Prostate gland (tissue), 2 donors: ENCODE data around the gene VAV2. TPM values are rescaled to one million over a fixed set of nuclear protein-coding genes. Genes with fewer than 3 reads are reported as not detected.
"Not testable (repeated sequence)": the region's sequence is repeated elsewhere in the genome, so short reads cannot be mapped to it uniquely, and the experiment has no call there.

ENCODE experiments used
- DNase-seq: peaks from one replicate; pipeline ENCODE4 v3.0.0-alpha.2; 2019; ENCODE audit warnings: low spot score
- H3K27ac ChIP-seq, 2 donors: fragments of 200-600 bp; sonication (generic); 2 replicates each; pipeline ENCODE4 v1.5.1; 2017 to 2019
- H3K27me3 ChIP-seq: fragments of 200-600 bp; sonication (generic); replicated peaks from 2 replicates; pipeline ENCODE4 v1.5.1; 2019; ENCODE audit not compliant: insufficient read depth
- H3K36me3 ChIP-seq, 2 donors: fragments of 200-600 bp; sonication (generic); 1 replicate in 1 of 2; 2 replicates in 1 of 2; pipeline versions ENCODE4 v1.5.1 to v1.8.1; 2017 to 2019
- H3K4me1 ChIP-seq: fragments of 200-600 bp; sonication (generic); replicated peaks from 2 replicates; pipeline ENCODE4 v1.5.1; 2019
- H3K4me3 ChIP-seq, 2 donors: fragments of 200-600 bp; sonication (generic); 2 replicates each; pipeline ENCODE4 v1.5.1; 2017 to 2019
- H3K9me3 ChIP-seq: fragments of 200-600 bp; sonication (generic); 2 replicates; pipeline ENCODE4 v1.5.1; 2017
- POLR2A ChIP-seq: fragments of 450-650 bp; IDR thresholded peaks from one replicate; pipeline ENCODE4 v1.6.1; 2016; ENCODE audit warnings: antibody characterized with exemption, mild to moderate bottlenecking
- POLR2AphosphoS5 ChIP-seq: sonication (generic); formaldehyde crosslinking; IDR thresholded peaks from one replicate; pipeline ENCODE4 v1.6.1; 2017; ENCODE audit warnings: antibody characterized with exemption
- WGBS: methylation state at CpG from one replicate; pipeline ENCODE4 v1.1.5; 2018; 5-methylcytosine and 5-hydroxymethylcytosine counted together
- intact Hi-C: fragments of 100-400 bp; cut with DNase I; formaldehyde crosslinking; loops from one replicate; pipeline ENCODE4 v1.14.2; 2022
- total RNA-seq, 2 donors: library from RNA; depleted of rRNA; stranded (reverse); fragments of >200 nt; gene quantifications; one replicate each; pipeline ENCODE4 v1.1.0, GENCODE V29; 2016
- TF ChIP-seq, protein P1 (sequence below), 4 experiments: fragments of 200-600 bp in 2 of 4; fragments of 450-650 bp in 2 of 4; sonication (generic) in 2 of 4; IDR thresholded peaks; 1 replicate in 3 of 4; 2 replicates in 1 of 4; pipeline ENCODE4 v1.5.1; 2016 to 2019; ENCODE audit warnings: antibody characterized with exemption in 4 of 4, mild to moderate bottlenecking in 2 of 4, moderate library complexity in 2 of 4

The VAV2 gene
- total RNA-seq, 2 donors from 2014 or later: 13.5 to 19.5 TPM

DNA sequence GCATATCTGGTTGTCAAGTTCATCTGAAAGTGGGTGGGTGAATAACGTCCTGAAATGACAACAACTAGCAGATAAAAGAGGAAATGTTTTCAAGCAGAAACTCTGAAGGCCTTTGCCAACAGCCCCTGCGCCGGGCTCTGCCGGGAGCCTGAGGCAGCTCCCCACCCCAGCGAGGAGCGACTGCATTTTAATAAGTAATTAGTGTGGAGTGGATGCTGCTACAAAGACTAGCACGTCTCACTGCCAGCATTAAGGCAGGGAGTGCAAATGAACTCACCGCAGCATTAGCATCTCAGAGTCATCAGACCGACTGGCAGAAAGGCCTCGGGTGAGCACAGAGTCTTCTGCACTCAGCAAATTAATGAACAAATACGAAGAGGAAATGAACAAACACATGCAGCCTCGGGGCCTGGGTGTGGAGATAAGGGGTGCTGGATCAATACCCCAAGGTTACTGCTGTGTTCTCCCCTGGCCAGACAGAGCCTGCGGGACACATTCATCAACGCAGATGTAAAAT is 63.8 kb downstream of the VAV2 start:
- Histone ChIP-seq H3K9me3 (no peaks in the 10 kb centered on the region), H3K27ac (no peak overlapping the region), H3K36me3 (no peaks in the 10 kb centered on the region), H3K4me1 (peaks cover 9% of the 10 kb centered on the region), H3K27me3 (no peaks in the 10 kb centered on the region), H3K4me3 (no peak overlapping the region)
- no peak for DNase-seq
- no peak for TF ChIP-seq POLR2AphosphoS5
- TF ChIP-seq, protein P1, sequence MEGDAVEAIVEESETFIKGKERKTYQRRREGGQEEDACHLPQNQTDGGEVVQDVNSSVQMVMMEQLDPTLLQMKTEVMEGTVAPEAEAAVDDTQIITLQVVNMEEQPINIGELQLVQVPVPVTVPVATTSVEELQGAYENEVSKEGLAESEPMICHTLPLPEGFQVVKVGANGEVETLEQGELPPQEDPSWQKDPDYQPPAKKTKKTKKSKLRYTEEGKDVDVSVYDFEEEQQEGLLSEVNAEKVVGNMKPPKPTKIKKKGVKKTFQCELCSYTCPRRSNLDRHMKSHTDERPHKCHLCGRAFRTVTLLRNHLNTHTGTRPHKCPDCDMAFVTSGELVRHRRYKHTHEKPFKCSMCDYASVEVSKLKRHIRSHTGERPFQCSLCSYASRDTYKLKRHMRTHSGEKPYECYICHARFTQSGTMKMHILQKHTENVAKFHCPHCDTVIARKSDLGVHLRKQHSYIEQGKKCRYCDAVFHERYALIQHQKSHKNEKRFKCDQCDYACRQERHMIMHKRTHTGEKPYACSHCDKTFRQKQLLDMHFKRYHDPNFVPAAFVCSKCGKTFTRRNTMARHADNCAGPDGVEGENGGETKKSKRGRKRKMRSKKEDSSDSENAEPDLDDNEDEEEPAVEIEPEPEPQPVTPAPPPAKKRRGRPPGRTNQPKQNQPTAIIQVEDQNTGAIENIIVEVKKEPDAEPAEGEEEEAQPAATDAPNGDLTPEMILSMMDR (IDR thresholded peaks at IDR 0.05): no peak
- no peak for TF ChIP-seq POLR2A
- 82% methylated on average over 14 of the region's 14 CpGs for WGBS
- intact Hi-C loops: no loop called here

DNA sequence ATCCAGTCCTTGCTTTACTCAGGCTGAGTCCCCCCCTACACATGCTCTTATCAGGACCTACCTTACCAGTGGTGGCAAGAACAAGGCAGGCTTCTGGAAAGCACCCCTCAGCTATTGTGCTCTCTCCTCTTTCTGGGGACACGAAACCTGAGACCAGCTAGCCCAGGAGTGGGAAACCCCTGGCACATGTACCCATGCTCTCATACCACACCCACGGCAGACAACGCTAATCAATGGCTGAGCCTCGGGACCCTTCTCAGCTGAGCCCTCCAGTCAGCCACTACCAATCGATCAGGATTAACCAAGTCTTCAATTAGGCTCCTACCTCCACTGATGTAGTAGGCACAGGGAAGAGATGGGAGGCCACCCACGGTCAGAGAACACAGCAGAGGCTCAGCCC is 65.1 kb downstream of the VAV2 start:
- no peaks in the 10 kb centered on the region for H3K9me3 ChIP-seq
- H3K36me3 ChIP-seq: no peaks in the 10 kb centered on the region
- 62% methylated on average over 6 of the region's 6 CpGs for WGBS
- intact Hi-C loops: no loop called here
- no peak for DNase-seq
- peaks cover 2% of the 10 kb centered on the region for H3K4me1 ChIP-seq
- H3K27me3 ChIP-seq: no peaks in the 10 kb centered on the region
- no peak overlapping the region for H3K27ac ChIP-seq
- H3K4me3 ChIP-seq: no peak overlapping the region
- TF ChIP-seq, protein P1 (IDR thresholded peaks at IDR 0.05): no peak
- TF ChIP-seq POLR2A: no peak
- no peak for TF ChIP-seq POLR2AphosphoS5

DNA sequence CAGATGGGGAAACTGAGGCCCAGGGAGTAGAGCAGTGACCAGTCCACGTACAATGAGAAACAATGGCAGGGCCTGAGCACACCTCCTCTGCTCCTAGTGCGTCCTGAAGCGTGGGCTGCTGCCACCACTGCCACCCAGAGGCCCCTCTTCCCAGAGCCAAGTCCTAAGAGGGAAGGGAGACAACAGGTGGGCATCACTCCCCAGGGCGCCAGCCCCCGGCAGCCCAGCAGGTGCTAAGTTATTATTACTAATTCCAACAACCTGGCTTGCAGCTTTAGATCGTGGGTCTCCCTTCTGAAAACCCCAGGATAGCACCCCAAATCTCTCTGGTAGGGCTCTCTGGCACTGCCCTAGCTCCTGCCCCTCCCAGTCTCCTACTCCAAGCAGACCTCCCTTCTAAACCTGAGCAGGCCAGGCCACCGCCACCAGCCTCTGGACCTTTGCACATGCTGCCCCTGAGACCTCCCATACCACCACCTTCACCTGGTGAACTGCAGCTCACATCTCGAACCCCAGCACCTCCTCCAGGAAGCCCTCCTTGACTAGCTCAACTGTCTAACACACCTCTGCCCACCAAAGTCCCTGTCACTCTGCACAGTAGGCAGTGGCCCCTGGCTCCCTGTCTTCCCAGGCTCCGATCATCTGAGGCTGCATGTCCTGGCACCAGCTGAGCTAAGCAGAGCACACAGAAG is 65.8 kb downstream of the VAV2 start:
- intact Hi-C loops: no loop called here
- H3K9me3 ChIP-seq: no peaks in the 10 kb centered on the region
- no peak overlapping the region for H3K4me3 ChIP-seq

DNA sequence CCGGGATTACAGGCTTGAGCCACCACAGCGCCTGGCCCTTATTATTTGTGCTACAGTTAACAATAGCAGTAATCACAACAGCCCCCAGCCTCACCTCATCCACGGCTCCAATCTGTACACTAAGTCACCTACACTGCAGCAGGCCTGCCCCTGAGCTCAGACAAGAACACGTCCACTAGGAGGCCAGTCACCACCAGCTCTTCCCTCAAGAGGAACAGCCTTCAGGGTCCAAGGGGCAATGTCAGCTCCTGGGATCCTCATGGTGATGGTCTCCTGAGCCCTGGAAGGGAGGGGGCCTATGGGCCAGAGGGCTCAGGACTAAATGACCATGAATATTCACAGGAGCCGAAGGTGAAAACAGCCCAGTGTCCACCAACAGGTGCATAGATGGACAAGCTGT is 67.7 kb downstream of the VAV2 start:
- no peaks in the 10 kb centered on the region for H3K27me3 ChIP-seq
- no peaks in the 10 kb centered on the region for H3K9me3 ChIP-seq
- no peak for DNase-seq
- H3K4me1 ChIP-seq: no peaks in the 10 kb centered on the region
- no peak overlapping the region for H3K27ac ChIP-seq
- TF ChIP-seq POLR2A: no peak
- no peak for TF ChIP-seq POLR2AphosphoS5
- TF ChIP-seq, protein P1 (IDR thresholded peaks at IDR 0.05): no peak
- no peaks in the 10 kb centered on the region for H3K36me3 ChIP-seq
- H3K4me3 ChIP-seq: no peak overlapping the region
- 97% methylated on average over 5 of the region's 5 CpGs for WGBS
- intact Hi-C loops: no loop called here

More for the DNA sequence above, 65.8 kb downstream of the VAV2 start:
- 90% methylated on average over 9 of the region's 9 CpGs for WGBS
- no peaks in the 10 kb centered on the region for H3K4me1 ChIP-seq
- no peak for DNase-seq
- no peak overlapping the region for H3K27ac ChIP-seq
- no peaks in the 10 kb centered on the region for H3K36me3 ChIP-seq
- no peaks in the 10 kb centered on the region for H3K27me3 ChIP-seq
- TF ChIP-seq, protein P1 (IDR thresholded peaks at IDR 0.05): no peak
- TF ChIP-seq POLR2AphosphoS5 (no peak), POLR2A (no peak)

DNA sequence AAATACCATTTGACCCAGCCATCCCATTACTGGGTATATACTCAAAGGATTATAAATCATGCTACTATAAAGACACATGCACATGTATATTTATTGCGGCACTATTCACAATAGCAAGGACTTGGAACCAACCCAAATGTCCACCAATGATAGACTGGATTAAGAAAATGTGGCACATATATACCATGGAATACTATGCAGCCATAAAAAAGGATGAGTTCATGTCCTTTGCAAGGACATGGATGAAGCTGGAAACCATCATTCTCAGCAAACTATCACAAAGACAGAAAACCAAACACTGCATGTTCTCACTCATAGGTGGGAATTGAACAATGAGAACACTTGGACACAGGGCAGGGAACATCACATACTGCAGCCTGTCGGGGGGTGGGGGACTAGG is 68.5 kb downstream of the VAV2 start:
- H3K27me3 ChIP-seq, DNase-seq, H3K27ac ChIP-seq, H3K4me1 ChIP-seq, intact Hi-C loops, H3K4me3 ChIP-seq, H3K36me3 ChIP-seq, H3K9me3 ChIP-seq: not testable (repeated sequence)
- WGBS: 92% methylated on average over 2 of the region's 2 CpGs
